ENCODE results near the gene RAB30.

- TF ChIP-seq EP300 (IDR thresholded peaks at IDR 0.05) = no peak
- TF ChIP-seq CTCF (IDR thresholded peaks at IDR 0.05) = no peak
- no peak for TF ChIP-seq POLR2AphosphoS5 (IDR thresholded peaks at IDR 0.05)
Observed at GRCh38 chr11:82924522-82925224, 147.0 kb downstream of the RAB30 start.

Data from suprapubic skin (tissue), 4 donors.